Neural cell (in vitro differentiated cells): Measurements from ENCODE around the gene SLC7A1. TPM values are rescaled to one million over a fixed set of nuclear protein-coding genes. Genes with fewer than 3 reads are reported as not detected.

Experiments
- H2AFZ ChIP-seq: fragments of 200-600, 300-800 bp; sonication (generic), shearing (Covaris generic); 2 replicates; pipeline ENCODE4 v1.6.0; 2014; ENCODE audit warnings: low read depth, mild to moderate bottlenecking, antibody characterized with exemption, low read length, moderate library complexity
- H3F3A ChIP-seq: fragments of 200-600 bp; shearing (Covaris generic); 2 replicates; pipeline ENCODE4 v1.6.1; 2016; ENCODE audit warnings: mild to moderate bottlenecking, moderate library complexity, mixed read lengths, antibody characterized with exemption, low read length; ENCODE audit not compliant: insufficient read depth, poor library complexity, severe bottlenecking
- H3K27ac ChIP-seq: fragments of 200-600, 300-800 bp; sonication (generic), shearing (Covaris generic); 2 replicates; pipeline ENCODE4 v1.5.1; 2014; ENCODE audit warnings: mild to moderate bottlenecking, low read length, moderate library complexity
- H3K27me3 ChIP-seq: fragments of 300-800, 200-600 bp; sonication (generic), shearing (Covaris generic); 2 replicates; pipeline ENCODE4 v1.6.0; 2014; ENCODE audit warnings: mild to moderate bottlenecking, low read depth, low read length, moderate library complexity; ENCODE audit not compliant: insufficient read depth
- H3K36me3 ChIP-seq: fragments of 300-800, 200-600 bp; sonication (generic), shearing (Covaris generic); 2 replicates; pipeline ENCODE4 v1.5.1; 2014; ENCODE audit warnings: mild to moderate bottlenecking, antibody characterized with exemption, low read length, moderate library complexity; ENCODE audit not compliant: insufficient read depth
- H3K4me2 ChIP-seq: fragments of 300-800, 200-600 bp; sonication (generic), shearing (Covaris generic); 2 replicates; pipeline ENCODE4 v1.6.0; 2014; ENCODE audit warnings: mild to moderate bottlenecking, low read length
- H3K4me3 ChIP-seq: fragments of 300-800, 200-600 bp; sonication (generic), shearing (Covaris generic); 2 replicates; pipeline ENCODE4 v1.5.1; 2014; ENCODE audit warnings: mild to moderate bottlenecking, low read length, moderate library complexity
- H3K79me2 ChIP-seq: fragments of 200-600 bp; shearing (Covaris generic); replicated peaks from 2 replicates; pipeline ENCODE4 v1.6.0; 2014; ENCODE audit warnings: mild to moderate bottlenecking, low read length, moderate library complexity; ENCODE audit not compliant: insufficient read depth
- H3K9ac ChIP-seq: fragments of 300-800, 200-600 bp; sonication (generic), shearing (Covaris generic); 2 replicates; pipeline ENCODE4 v1.6.1; 2016; ENCODE audit warnings: mild to moderate bottlenecking, low read length, mixed read lengths
- H3K9me2 ChIP-seq: fragments of 200-600 bp; shearing (Covaris generic); 2 replicates; pipeline ENCODE4 v1.6.1; 2016; ENCODE audit warnings: mild to moderate bottlenecking, low read length, mixed read lengths; ENCODE audit not compliant: insufficient read depth
- H3K9me3 ChIP-seq: fragments of 200-600, 300-800 bp; sonication (generic), shearing (Covaris generic); 2 replicates; pipeline ENCODE4 v1.6.1; 2016; ENCODE audit warnings: mild to moderate bottlenecking, mixed run types, low read length, moderate library complexity, mixed read lengths
- H4K20me1 ChIP-seq: fragments of 200-600 bp; shearing (Covaris generic); 2 replicates; pipeline ENCODE4 v1.6.1; 2016; ENCODE audit warnings: mild to moderate bottlenecking, mixed run types; ENCODE audit not compliant: insufficient read depth
- CTCF ChIP-seq: fragments of 450-650 bp; IDR thresholded peaks from 2 replicates; pipeline ENCODE4 v1.5.1; 2014; ENCODE audit warnings: antibody characterized with exemption, mild to moderate bottlenecking, moderate library complexity; ENCODE audit not compliant: poor library complexity, severe bottlenecking
- EP300 ChIP-seq: fragments of 450-650 bp; conservative IDR thresholded peaks from 2 replicates; pipeline ENCODE4 v1.6.1; 2014; ENCODE audit warnings: antibody characterized with exemption, mild to moderate bottlenecking, moderate library complexity; ENCODE audit not compliant: poor library complexity, severe bottlenecking
- EZH2 ChIP-seq: fragments of 200-600, 300-800 bp; shearing (Covaris generic), sonication (generic); IDR thresholded peaks from 2 replicates; pipeline ENCODE4 v1.6.1; 2014; ENCODE audit warnings: antibody characterized with exemption, low read length, borderline replicate concordance, mild to moderate bottlenecking; ENCODE audit not compliant: insufficient read depth, poor library complexity, severe bottlenecking
- MXI1 ChIP-seq: fragments of 450-650 bp; conservative IDR thresholded peaks from 2 replicates; pipeline ENCODE4 v1.6.1; 2014; ENCODE audit warnings: antibody characterized with exemption, mild to moderate bottlenecking; ENCODE audit not compliant: poor library complexity, severe bottlenecking
- POLR2AphosphoS5 ChIP-seq: IDR thresholded peaks from 2 replicates; pipeline ENCODE4 v1.6.1; 2012
- RAD21 ChIP-seq: fragments of 450-650 bp; conservative IDR thresholded peaks from 2 replicates; pipeline ENCODE4 v1.6.1; 2014; ENCODE audit warnings: antibody characterized with exemption, mild to moderate bottlenecking, moderate library complexity
- REST ChIP-seq: IDR thresholded peaks from 2 replicates; pipeline ENCODE4 v1.6.1; 2012; ENCODE audit warnings: borderline replicate concordance
- SMC3 ChIP-seq: fragments of 450-650 bp; conservative IDR thresholded peaks from 2 replicates; pipeline ENCODE4 v1.6.1; 2014; ENCODE audit warnings: antibody characterized with exemption, mild to moderate bottlenecking, moderate library complexity; ENCODE audit not compliant: poor library complexity
- TAF1 ChIP-seq: IDR thresholded peaks from 2 replicates; pipeline ENCODE4 v1.6.1; 2012; ENCODE audit warnings: low read depth
- polyA plus RNA-seq: library from polyadenylated mRNA; depleted of rRNA; stranded (reverse); fragments of >200 nt; gene quantifications from 2 replicates; pipeline ENCODE4 v1.2.3, GENCODE V29; 2014

SLC7A1 gene
- polyA plus RNA-seq, 1 donor from 2014 or later, result 2.6 TPM

- Histone ChIP-seq H3K9me3 (no peaks in the 10 kb centered on the region), H3K79me2 (no peaks in the 10 kb centered on the region), H3K9me2 (no peaks in the 10 kb centered on the region), H3K36me3 (no peaks in the 10 kb centered on the region), H3K27me3 (no peaks in the 10 kb centered on the region), H4K20me1 (no peaks in the 10 kb centered on the region), H2AFZ (no peak overlapping the region), H3K4me3 (peak overlapping the region; percentile 7), H3K4me2 (no peak overlapping the region), H3F3A (no peaks in the 10 kb centered on the region), H3K27ac (peak overlapping the region; percentile 46), H3K9ac (peak overlapping the region; percentile 3)
- TF ChIP-seq POLR2AphosphoS5, result peak; percentile 42
- TF ChIP-seq CTCF, result no peak
- peak; percentile 40 for TF ChIP-seq EP300
Observed at GRCh38 chr13:29484236-29484635, 111.3 kb downstream of the SLC7A1 start.

GRCh38 chr13:29483623-29484022 is 111.9 kb downstream of the SLC7A1 start:
- Histone ChIP-seq H3K4me3 (peak overlapping the region; percentile 7), H4K20me1 (no peaks in the 10 kb centered on the region), H3K4me2 (no peak overlapping the region), H3K9me3 (no peaks in the 10 kb centered on the region), H3K27me3 (no peaks in the 10 kb centered on the region), H3K27ac (peak overlapping the region; percentile 46), H2AFZ (no peak overlapping the region), H3F3A (no peaks in the 10 kb centered on the region), H3K36me3 (no peaks in the 10 kb centered on the region), H3K9ac (peak overlapping the region; percentile 3), H3K79me2 (no peaks in the 10 kb centered on the region), H3K9me2 (no peaks in the 10 kb centered on the region)
- TF ChIP-seq CTCF (no peak), SMC3 (no peak), EZH2 (no peak), REST (no peak), TAF1 (no peak), MXI1 (no peak), EP300 (no peak), RAD21 (no peak), POLR2AphosphoS5 (no peak)
